ACHN (cell line): ENCODE measurements around the gene CNTFR.
A peak's percentile ranks its signal among the peaks of the same experiment; 100 is the strongest.

ENCODE experiments used
- DNase-seq: peaks from one replicate; pipeline ENCODE4 v3.0.0-alpha.2; 2015
- in situ Hi-C: cut with HindIII; loops from 2 replicates; pipeline ENCODE4 v1.10.0; 2017; ENCODE audit warnings: low sequenced_read_pairs, low pct_ligation_motif_present, low pct_unique_long_range_greater_than_20kb

The CNTFR gene

GRCh38 chr9:34592895-34593601, 3.5 kb upstream of the CNTFR start:
- in situ Hi-C loops = no loop called here
- no peak for DNase-seq

- no peak for DNase-seq
- in situ Hi-C loops = no loop called here
These were observed 2.7 kb upstream of the CNTFR start for GRCh38 chr9:34591917-34592866.

- peak; percentile 69 for DNase-seq
- in situ Hi-C loops = no loop called here
These were observed 1.9 kb upstream of the CNTFR start for GRCh38 chr9:34591248-34591916.

- in situ Hi-C loops = no loop called here
- no peak for DNase-seq
These were observed 1.1 kb upstream of the CNTFR start for GRCh38 chr9:34590381-34591247.

- in situ Hi-C loops = no loop called here
- no peak for DNase-seq
These were observed 571 bp downstream of the CNTFR start for GRCh38 chr9:34588671-34589635.

GRCh38 chr9:34587271-34587670, 2.3 kb downstream of the CNTFR start:
- DNase-seq = no peak
- in situ Hi-C loops = no loop called here

GRCh38 chr9:34585946-34586669, 3.4 kb downstream of the CNTFR start:
- DNase-seq = no peak
- in situ Hi-C loops = no loop called here

- in situ Hi-C loops = no loop called here
- DNase-seq = no peak
These were observed 4.6 kb downstream of the CNTFR start for GRCh38 chr9:34584970-34585369.

- DNase-seq = no peak
- in situ Hi-C loops = no loop called here
These were observed 6.7 kb downstream of the CNTFR start for GRCh38 chr9:34582787-34583186.

- in situ Hi-C loops = no loop called here
These were observed 8.2 kb downstream of the CNTFR start for GRCh38 chr9:34581318-34581717.

GRCh38 chr9:34580358-34580757, 9.2 kb downstream of the CNTFR start:
- in situ Hi-C loops = no loop called here
- no peak for DNase-seq

More at GRCh38 chr9:34581318-34581717, 8.2 kb downstream of the CNTFR start:
- DNase-seq = no peak

- DNase-seq = no peak
- in situ Hi-C loops = no loop called here
These were observed 9.7 kb downstream of the CNTFR start for GRCh38 chr9:34579808-34580163.

GRCh38 chr9:34579104-34579807, 10.3 kb downstream of the CNTFR start:
- in situ Hi-C loops = no loop called here
- no peak for DNase-seq

GRCh38 chr9:34578241-34579103, 11.1 kb downstream of the CNTFR start:
- in situ Hi-C loops = no loop called here
- peak; percentile 15 for DNase-seq
